Posterior vena cava (tissue), 2 donors: ENCODE measurements around the gene MRPL33. TPM values are rescaled to one million over a fixed set of nuclear protein-coding genes. Genes with fewer than 3 reads are reported as not detected.

Experiments used
- DNase-seq: peaks from one replicate; pipeline ENCODE4 v3.0.0-alpha.2; 2020; ENCODE audit warnings: low spot score
- intact Hi-C, 2 donors: fragments of 100-400 bp; cut with DNase I; formaldehyde crosslinking; loops; one replicate each; pipeline versions ENCODE4 v1.14.1 to v1.14.2; 2022 to 2023
- long read RNA-seq, 2 donors: library from polyadenylated mRNA; unstranded; transcript quantifications; one replicate each; pipeline ENCODE4 v2.0.0, GENCODE V29; 2020 to 2021
- total RNA-seq, 2 donors: library from RNA; stranded (reverse); fragmentation: NEBNext Ultra II Directional; extraction: Animal tissue kit (Norgen Biotek cat#: 25700); gene quantifications; one replicate each; pipeline ENCODE4 v1.2.1, GENCODE V29; 2021
- donor health status: DM: yes; HTN: yes; CAD: no.
- donor health status: DM: yes; HTN: yes; CAD: no.

MRPL33 gene
- total RNA-seq: 10 to 100 TPM; 88.8 to 93.0 TPM
- long read RNA-seq, donor 1, transcript MRPL33-202 (3 exons, 404 nt): major isoform, 10 of 23 reads
- long read RNA-seq, donor 1, transcript MRPL33-201 (4 exons, 518 nt): minor isoform, 6 of 23 reads
- long read RNA-seq, donor 1, partial matches to known transcripts: 1 of 23 reads
- long read RNA-seq, donor 1, other reads (novel, unspliced or antisense): 4 of 23 reads
- long read RNA-seq, donor 2, partial matches to known transcripts: 3 of 13 reads
- long read RNA-seq, donor 2, other reads (novel, unspliced or antisense): 5 of 13 reads

GRCh38 chr2:27771548-27772335, at the start of gene MRPL33:
Gene MRPL33 (plus strand): TSS chr2:27771719. CDS start chr2:27771778, 59 bp downstream.
- peak; percentile 98 for DNase-seq
- intact Hi-C loops: no loop called here

DNA sequence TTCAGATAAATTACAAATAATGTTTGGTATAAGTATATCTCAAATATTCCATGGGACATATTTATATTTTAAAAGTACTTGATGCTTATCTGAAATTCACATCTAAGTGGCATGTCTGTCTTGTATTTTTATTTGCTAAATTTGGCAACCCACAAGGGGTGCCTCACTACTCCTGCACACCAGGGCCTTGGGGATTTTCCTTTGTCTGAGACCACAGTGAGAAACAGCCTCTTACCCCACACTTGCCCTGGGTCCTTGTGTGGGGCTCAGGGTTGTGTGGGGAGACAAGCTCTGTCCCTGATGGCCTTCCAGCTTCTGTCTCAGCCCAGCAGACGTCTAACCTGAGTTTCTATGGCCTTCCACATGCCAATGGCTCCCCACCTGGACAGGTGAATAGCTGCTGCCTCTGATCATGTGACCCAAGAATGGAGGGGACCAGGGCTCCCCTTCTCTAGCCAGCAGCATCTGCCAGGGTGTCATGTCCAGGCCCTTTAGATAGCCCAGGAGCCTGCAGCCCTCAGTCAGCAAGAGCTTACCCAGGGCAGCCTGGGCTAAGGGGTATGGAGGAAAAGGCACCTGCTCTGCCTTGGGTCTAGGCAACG, 49.5 kb upstream of the MRPL33 start:
- DNase-seq: no peak
- intact Hi-C loops: no loop called here

DNA sequence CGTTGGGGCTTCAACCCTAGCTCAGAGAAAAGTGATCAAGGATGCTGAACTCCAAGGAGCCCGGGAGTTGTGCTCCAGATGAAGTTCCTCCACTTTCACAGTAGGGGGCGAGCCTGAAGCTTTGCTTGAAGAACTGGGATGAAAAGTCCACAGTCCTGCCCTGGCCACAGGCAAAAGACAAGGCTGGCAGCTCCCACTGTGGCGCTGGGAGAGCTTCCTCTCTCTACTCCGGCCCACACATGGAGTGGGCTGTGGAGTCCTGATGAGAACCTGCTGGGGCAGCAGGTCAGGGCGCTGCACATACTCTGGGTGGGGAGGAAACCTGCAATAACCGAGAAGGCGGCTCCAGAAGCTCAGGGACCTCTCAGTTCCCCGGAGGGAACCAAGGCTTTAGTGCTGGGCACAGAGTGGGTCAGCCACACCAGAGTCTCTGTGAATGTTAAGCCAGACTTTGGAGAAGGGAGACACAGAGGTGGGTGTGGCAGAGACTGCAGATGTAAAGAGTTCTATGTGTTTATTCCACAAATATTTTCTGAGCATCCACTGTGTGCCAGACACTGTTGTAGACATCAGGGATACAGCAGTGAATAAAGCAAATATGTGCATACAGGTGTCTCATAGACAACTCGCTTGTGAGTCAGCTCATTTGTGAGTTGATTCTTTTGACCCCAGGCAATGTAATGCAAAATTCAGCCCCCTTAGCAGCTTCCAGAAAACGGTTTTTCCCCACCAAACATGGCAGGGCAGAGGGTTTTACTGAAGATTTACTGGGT, 48.0 kb upstream of the MRPL33 start:
- peak; percentile 87 for DNase-seq

GRCh38 chr2:27724191-27724590, 47.3 kb upstream of the MRPL33 start:
- intact Hi-C loops: no loop called here
- no peak for DNase-seq

More for the DNA sequence above, 48.0 kb upstream of the MRPL33 start:
- intact Hi-C loops: no loop called here

GRCh38 chr2:27724905-27725701, 46.4 kb upstream of the MRPL33 start:
- no peak for DNase-seq
- intact Hi-C loops: no loop called here

GRCh38 chr2:27727257-27727656, 44.3 kb upstream of the MRPL33 start:
- DNase-seq: no peak
- intact Hi-C loops: no loop called here

DNA sequence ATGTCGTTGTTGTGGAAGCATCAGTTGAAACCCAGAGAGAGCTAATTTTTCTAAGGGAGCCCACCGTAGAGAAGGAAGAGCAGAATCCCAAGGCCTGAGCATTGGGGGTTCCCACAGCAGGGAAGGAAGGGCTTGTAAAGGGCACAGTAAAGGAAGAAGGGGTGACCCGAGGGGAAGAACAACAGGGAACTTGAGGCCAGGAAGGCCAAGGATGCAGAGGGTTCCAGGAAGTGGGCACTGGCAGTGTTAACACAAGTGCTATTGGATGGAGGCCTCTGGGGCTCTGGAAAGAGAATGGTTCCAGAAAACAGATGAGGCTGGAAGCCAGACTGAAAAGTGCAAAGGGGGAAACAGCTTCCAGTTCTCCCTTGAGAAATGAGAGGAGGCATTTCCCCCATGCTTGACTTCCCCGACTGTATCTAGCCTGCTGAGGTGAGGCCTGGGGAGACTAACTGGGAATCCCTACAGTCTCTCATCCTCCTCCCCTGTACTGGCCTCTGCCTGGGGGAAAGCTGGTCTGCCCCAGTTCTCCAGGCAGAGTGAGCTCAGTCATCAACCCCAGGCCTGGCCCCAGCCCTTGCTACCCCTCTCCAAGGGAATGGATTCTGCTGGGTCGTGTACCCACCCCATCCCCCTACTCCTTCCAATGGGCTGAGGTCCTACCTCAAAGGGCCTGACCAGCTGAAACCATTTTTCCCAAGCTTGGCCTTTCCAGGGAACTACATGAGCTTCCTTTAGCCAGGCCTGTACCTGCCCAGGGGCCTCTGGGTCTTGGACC, 43.2 kb upstream of the MRPL33 start:
- DNase-seq: no peak
- intact Hi-C loops: no loop called here

DNA sequence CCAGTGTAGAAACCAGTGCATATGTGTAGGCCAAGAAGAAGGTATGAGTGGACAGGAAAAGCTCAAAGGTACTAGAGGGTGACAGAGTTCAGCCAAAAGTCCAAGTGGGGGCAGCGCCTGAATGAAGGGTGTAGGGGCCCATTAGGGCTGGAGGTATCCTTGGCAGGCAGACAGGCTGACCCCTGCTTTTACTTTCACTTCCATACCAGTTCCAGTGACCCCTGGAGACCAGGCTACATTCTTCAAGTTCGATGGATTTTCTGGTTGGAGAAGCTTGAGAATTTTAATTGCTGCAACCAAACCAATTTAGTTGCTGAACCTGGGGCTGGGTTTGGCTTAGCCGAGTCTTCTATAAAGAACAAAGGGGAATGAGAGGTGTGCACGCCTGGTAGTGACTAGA, 42.3 kb upstream of the MRPL33 start:
- DNase-seq: no peak
- intact Hi-C loops: no loop called here

GRCh38 chr2:27729614-27730013, 41.9 kb upstream of the MRPL33 start:
- intact Hi-C loops: no loop called here
- no peak for DNase-seq

DNA sequence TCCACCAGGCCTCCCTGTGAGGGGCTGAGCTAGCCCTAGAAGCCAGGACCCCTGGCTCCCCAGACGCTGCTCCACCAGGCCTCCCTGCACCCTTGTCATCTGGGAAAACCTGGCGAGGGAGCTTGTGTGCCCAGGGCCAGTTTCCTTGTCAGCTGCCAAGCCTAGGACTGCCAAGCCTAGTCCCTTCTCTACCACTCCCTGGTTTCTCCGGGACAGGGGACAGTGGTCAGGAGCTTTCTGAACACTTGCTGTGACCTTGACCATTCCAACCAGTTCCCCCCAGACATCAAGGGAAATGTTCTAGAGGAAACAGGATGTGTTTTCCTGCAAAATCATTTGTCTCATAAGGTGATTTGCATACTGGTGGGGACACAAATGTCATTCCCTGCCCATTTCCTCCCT, 41.3 kb upstream of the MRPL33 start:
- intact Hi-C loops: no loop called here
- no peak for DNase-seq

DNA sequence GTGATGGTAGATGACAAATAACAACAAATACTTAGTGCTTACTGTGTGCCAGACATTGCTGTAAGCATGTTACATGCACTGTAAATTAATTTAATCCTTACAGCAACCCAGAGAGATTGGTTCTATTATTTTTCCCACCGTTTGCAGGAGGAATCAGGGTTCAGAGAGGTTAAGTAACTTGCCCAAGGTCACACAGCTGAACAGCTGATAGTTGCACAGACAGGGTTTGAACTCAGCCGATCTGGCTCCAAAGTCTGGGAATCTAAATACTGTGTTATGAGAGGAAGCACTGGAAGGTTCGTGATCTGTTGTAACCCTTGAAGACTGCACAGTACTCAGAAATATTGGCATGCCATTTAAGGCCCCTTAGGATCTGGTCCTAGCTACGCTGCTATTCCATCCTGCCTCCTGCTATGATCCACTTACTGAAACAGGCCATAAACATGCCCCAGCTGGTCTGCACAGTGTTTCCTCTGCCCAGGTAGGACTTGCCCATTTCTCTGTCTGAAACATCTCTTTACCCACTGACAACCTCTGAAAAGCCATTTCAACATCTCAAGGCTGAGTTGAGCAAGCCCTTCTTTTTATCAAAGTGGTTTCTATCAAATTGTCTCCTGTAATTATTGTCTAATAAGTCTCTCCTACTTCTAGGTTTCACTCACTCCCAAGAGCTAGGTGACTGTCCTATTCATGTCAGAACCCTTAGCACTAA, 40.4 kb upstream of the MRPL33 start:
- intact Hi-C loops: no loop called here
- no peak for DNase-seq

GRCh38 chr2:27734305-27734704, 37.2 kb upstream of the MRPL33 start:
- no peak for DNase-seq
- intact Hi-C loops: no loop called here

DNA sequence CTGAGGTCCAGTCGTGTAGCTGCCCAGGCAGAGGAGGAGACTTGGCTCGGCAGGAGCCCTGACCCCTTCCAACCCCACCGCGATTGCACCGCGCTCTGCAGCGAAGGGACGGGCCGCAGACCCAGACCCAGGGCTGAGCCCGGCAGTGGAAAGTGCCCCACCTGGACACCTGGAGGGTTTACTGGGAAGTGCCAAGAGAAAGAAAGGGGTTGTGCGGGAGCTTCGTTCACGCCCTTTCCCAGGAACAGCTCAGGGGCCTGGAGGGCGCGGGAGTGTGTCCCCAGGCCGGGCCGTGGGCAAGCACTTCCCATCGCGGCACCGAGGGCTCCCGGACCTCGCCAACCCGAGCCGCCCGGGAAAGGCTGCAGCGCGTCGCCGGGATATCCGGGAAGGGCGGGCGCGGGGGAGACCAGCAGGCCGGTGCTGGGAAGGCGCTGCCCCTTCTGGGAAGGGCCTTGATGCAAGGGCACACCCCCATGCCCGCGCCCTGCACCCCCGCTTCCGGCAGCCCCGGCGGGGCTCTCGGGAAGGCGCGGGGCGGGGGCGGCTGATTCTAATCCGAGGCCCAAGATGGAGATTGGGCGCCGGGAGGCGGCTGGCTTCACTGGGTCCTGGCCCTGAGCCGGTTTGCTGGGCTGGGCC, 36.1 kb upstream of the MRPL33 start:
- intact Hi-C loops: no loop called here
- DNase-seq: peak; percentile 95

- no peak for DNase-seq
- intact Hi-C loops: no loop called here
Observed at GRCh38 chr2:27736031-27736889, 35.3 kb upstream of the MRPL33 start.

DNA sequence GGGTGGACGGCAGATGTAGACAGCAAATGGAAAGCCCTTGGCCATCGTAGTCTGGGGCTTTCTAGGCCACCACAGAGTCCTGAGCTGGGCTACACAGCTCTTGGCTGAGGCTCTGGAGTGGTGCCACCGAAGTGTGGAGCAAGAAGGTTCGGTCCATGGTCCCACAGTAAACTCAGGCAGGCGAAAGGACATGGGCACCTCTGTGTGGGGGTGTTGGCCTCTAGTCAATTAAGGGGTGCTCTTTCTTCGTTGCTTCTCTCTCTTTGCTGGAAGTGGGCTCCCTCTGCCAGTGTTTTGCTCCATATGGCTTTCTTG, 34.7 kb upstream of the MRPL33 start:
- intact Hi-C loops: no loop called here
- no peak for DNase-seq

- DNase-seq: no peak
- intact Hi-C loops: no loop called here
Observed at GRCh38 chr2:27737676-27738348, 33.7 kb upstream of the MRPL33 start.
